ENCODE measurements around the gene CTTN.

GRCh38 chr11:70432580-70432979, 34.3 kb downstream of the CTTN start:
- TF ChIP-seq THRB (CRISPR knock-in tag; conservative IDR thresholded peaks at IDR 0.05): no peak
- no peak for TF ChIP-seq KDM1A (IDR thresholded peaks at IDR 0.05)
- no peak for TF ChIP-seq CTCF (IDR thresholded peaks at IDR 0.05 in 2 of 3, conservative IDR thresholded peaks at IDR 0.05 in 1 of 3; ENCODE audit: insufficient read depth in 2 of 3, low read depth in 1 of 3, low read length in 3 of 3)
- TF ChIP-seq EZH2 (IDR thresholded peaks at IDR 0.05; ENCODE audit: borderline replicate concordance, low read depth, low read length): no peak
- TF ChIP-seq KLF10 (CRISPR knock-in tag; IDR thresholded peaks at IDR 0.05): no peak
- no peak for TF ChIP-seq ZNF551 (CRISPR knock-in tag; IDR thresholded peaks at IDR 0.05)
- TF ChIP-seq MLX (CRISPR knock-in tag; conservative IDR thresholded peaks at IDR 0.05): no peak
- no peak for TF ChIP-seq REST (IDR thresholded peaks at IDR 0.05; ENCODE audit: borderline replicate concordance)
- no peak for TF ChIP-seq REST (CRISPR knock-in tag; IDR thresholded peaks at IDR 0.05; ENCODE audit: low read depth)

Measured in K562 (cell line).